ENCODE results near the gene EPB41L5.

The EPB41L5 gene

GRCh38 chr2:120227111-120227991, 214.5 kb downstream of the EPB41L5 start:
- DNase-seq = no peak

- no peak for DNase-seq
These were observed 215.6 kb downstream of the EPB41L5 start for GRCh38 chr2:120228503-120228902.

All from NCI-H345 (cell line).